ENCODE measurements around the gene FOXP1. TPM values are rescaled to one million over a fixed set of nuclear protein-coding genes. Genes with fewer than 3 reads are reported as not detected.

FOXP1 gene
- total and polyA plus RNA-seq, 2 of the 13 experiments (the other 11 are each of a cell fraction or from before 2014, with no cell fraction given): 40.4 to 59.0 TPM

DNA sequence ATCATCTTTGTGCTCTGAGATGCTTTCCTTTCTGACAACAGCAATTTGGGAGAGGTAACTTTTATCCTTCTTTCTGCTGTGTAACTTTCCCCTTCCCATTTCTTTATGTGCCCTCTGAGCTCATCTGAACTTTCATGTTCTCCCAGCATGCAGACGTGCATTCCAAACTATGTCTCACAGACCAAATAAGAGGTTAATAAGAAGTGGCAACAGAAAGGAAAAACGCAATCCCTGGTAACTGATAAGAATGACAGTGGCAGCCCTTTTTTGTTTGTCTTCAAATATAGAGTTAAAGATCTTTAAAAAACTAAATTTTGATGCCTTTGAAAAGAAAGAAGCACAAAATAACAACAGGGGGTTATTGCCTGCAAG is 533.4 kb downstream of the FOXP1 start (continued):
- TF ChIP-seq, protein P1, sequence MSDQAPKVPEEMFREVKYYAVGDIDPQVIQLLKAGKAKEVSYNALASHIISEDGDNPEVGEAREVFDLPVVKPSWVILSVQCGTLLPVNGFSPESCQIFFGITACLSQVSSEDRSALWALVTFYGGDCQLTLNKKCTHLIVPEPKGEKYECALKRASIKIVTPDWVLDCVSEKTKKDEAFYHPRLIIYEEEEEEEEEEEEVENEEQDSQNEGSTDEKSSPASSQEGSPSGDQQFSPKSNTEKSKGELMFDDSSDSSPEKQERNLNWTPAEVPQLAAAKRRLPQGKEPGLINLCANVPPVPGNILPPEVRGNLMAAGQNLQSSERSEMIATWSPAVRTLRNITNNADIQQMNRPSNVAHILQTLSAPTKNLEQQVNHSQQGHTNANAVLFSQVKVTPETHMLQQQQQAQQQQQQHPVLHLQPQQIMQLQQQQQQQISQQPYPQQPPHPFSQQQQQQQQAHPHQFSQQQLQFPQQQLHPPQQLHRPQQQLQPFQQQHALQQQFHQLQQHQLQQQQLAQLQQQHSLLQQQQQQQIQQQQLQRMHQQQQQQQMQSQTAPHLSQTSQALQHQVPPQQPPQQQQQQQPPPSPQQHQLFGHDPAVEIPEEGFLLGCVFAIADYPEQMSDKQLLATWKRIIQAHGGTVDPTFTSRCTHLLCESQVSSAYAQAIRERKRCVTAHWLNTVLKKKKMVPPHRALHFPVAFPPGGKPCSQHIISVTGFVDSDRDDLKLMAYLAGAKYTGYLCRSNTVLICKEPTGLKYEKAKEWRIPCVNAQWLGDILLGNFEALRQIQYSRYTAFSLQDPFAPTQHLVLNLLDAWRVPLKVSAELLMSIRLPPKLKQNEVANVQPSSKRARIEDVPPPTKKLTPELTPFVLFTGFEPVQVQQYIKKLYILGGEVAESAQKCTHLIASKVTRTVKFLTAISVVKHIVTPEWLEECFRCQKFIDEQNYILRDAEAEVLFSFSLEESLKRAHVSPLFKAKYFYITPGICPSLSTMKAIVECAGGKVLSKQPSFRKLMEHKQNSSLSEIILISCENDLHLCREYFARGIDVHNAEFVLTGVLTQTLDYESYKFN (CRISPR knock-in tag; conservative IDR thresholded peaks at IDR 0.05): peak; percentile 32; the same call in 1 of the 2 replicates
- TF ChIP-seq HNF4A (CRISPR knock-in tag; IDR thresholded peaks at IDR 0.05) (peak; percentile 16; the same call in 1 of the 2 replicates), TEAD3 (CRISPR knock-in tag; optimal IDR thresholded peaks at IDR 0.05; ENCODE audit: borderline replicate concordance) (peak; percentile 17), HDAC6 (IDR thresholded peaks at IDR 0.05; ENCODE audit: low read depth, low read length) (no peak), BCL6 (CRISPR knock-in tag; IDR thresholded peaks at IDR 0.05) (peak; percentile 17; the same call in 1 of the 2 replicates), FOSL2 (CRISPR knock-in tag; IDR thresholded peaks at IDR 0.05) (peak; percentile 8; the same call in 1 of the 2 replicates)

DNA sequence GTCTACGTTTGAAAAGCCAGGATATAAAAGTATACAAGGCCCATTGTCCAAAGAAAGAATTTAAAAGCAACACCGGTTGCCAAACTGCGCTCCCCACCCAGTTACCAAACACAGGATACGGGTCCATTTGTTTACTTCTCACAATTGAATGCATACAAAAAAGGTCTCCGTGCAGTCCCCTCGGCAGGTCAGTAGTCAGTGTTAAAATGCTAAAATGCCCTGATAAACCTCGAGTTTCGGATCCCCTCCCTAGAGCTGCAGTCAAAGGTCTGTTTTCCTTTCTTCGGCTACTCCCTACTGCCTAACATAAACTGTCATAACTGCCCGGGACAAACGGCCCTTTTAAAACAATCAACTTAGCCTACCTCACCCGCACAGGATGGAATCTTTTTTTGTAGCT is 534.6 kb downstream of the FOXP1 start:
- Histone ChIP-seq H3K79me2 (ENCODE audit: insufficient read depth, low read length) (peaks cover 40% of the 10 kb centered on the region), H2AFZ (ENCODE audit: low read length) (no peak overlapping the region), H3K36me3 (replicated peaks in 1 of 2; ENCODE audit: control insufficient read depth in 1 of 2, insufficient read depth in 2 of 2, low read length in 2 of 2) (peaks cover 11 to 70% of the 10 kb centered on the region in 2 experiments), H3K9ac (ENCODE audit: insufficient read depth, low read depth, low read length) (peak overlapping the region; percentile 42), H3K4me2 (ENCODE audit: low read depth, low read length) (peak overlapping the region; percentile 60), H3K4me3 (replicated peaks in 1 of 3; ENCODE audit: insufficient read depth in 1 of 3, low read depth in 2 of 3, low read length in 3 of 3) (peak overlapping the region in 1 of 3 experiments; percentile 7; a peak in 1 of 6 replicates), H3K9me3 (ENCODE audit: low read length) (no peaks in the 10 kb centered on the region), H3K27me3 (ENCODE audit: control insufficient read depth in 1 of 2, insufficient read depth in 2 of 2, low read length in 2 of 2) (no peaks in the 10 kb centered on the region), H3K27ac (ENCODE audit: extremely low read length, insufficient read depth, low read length) (peak overlapping the region; percentile 65), H3K4me1 (ENCODE audit: insufficient read depth, low read length) (peaks cover 66% of the 10 kb centered on the region), H4K20me1 (ENCODE audit: insufficient read depth, low read length) (no peaks in the 10 kb centered on the region)
- 6% methylated on average over 12 of the region's 12 CpGs for WGBS (ENCODE audit: low lambda C conversion rate)
- ChIA-PET CTCF (ENCODE audit: low intra/inter-chr PET ratio, low total read pairs) (no interaction called here), POLR2A (interaction anchor here (0.8 to 6.1 kb wide), 9 partner anchors 11 to 534 kb away, joined by 3 to 65 read pairs (median 3); partner anchors contain the start of gene FOXP1)
- BruUV-seq (replicated peaks): no TSS peak
- peak; percentile 98 for FAIRE-seq
- intact Hi-C loops (cut with micrococcal nuclease; ENCODE audit: unreplicated experiment) (loop anchor here (2.0 kb wide), 1 partner anchor 38 kb away; no protein-coding TSS in a partner anchor), in situ Hi-C loops (cut with HindIII; ENCODE audit: extremely low pct_ligation_motif_present, low pct_unique_long_range_greater_than_20kb) (no loop called here)
- ATAC-seq: peak; percentile 92
- peak; percentile 88 for DNase-seq (ENCODE audit: low spot score)
- TF ChIP-seq KMT2A (CRISPR knock-in tag; IDR thresholded peaks at IDR 0.05) (0 out of 2 replicates have a peak, but pooled peaks have one; percentile 43), ZEB1 (IDR thresholded peaks at IDR 0.05; ENCODE audit: insufficient replicate concordance, low read depth) (no peak), TFAP4 (IDR thresholded peaks at IDR 0.05; ENCODE audit: borderline replicate concordance, low read depth) (no peak), PLRG1 (conservative IDR thresholded peaks at IDR 0.05) (no peak), GABPA (IDR thresholded peaks at IDR 0.05; ENCODE audit: low read depth, low read length) (no peak), GABPA (CRISPR knock-in tag; IDR thresholded peaks at IDR 0.05; ENCODE audit: low read depth) (no peak), ZNF761 (CRISPR knock-in tag; conservative IDR thresholded peaks at IDR 0.05) (no peak)
- TF ChIP-seq, protein P2, sequence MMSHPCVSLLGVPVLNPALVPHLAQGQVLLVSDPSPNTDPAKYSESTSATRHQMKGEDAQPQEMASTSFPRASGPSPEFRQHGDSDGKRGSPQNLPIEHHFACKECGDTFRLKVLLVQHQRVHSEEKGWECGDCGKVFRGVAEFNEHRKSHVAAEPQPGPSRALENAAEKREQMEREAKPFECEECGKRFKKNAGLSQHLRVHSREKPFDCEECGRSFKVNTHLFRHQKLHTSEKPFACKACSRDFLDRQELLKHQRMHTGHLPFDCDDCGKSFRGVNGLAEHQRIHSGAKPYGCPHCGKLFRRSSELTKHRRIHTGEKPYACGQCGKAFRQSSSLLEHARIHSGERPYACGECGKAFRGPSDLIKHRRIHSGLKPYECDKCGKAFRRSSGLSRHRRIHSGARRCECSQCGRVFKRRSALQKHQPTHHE (CRISPR knock-in tag; IDR thresholded peaks at IDR 0.05; ENCODE audit: borderline replicate concordance): no peak
- TF ChIP-seq, protein P3, sequence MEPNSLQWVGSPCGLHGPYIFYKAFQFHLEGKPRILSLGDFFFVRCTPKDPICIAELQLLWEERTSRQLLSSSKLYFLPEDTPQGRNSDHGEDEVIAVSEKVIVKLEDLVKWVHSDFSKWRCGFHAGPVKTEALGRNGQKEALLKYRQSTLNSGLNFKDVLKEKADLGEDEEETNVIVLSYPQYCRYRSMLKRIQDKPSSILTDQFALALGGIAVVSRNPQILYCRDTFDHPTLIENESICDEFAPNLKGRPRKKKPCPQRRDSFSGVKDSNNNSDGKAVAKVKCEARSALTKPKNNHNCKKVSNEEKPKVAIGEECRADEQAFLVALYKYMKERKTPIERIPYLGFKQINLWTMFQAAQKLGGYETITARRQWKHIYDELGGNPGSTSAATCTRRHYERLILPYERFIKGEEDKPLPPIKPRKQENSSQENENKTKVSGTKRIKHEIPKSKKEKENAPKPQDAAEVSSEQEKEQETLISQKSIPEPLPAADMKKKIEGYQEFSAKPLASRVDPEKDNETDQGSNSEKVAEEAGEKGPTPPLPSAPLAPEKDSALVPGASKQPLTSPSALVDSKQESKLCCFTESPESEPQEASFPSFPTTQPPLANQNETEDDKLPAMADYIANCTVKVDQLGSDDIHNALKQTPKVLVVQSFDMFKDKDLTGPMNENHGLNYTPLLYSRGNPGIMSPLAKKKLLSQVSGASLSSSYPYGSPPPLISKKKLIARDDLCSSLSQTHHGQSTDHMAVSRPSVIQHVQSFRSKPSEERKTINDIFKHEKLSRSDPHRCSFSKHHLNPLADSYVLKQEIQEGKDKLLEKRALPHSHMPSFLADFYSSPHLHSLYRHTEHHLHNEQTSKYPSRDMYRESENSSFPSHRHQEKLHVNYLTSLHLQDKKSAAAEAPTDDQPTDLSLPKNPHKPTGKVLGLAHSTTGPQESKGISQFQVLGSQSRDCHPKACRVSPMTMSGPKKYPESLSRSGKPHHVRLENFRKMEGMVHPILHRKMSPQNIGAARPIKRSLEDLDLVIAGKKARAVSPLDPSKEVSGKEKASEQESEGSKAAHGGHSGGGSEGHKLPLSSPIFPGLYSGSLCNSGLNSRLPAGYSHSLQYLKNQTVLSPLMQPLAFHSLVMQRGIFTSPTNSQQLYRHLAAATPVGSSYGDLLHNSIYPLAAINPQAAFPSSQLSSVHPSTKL (CRISPR knock-in tag; IDR thresholded peaks at IDR 0.05): peak; percentile 79
